Fibroblast of the aortic adventitia (primary cell): ENCODE data around the gene FKBP10. TPM values are rescaled to one million over a fixed set of nuclear protein-coding genes. Genes with fewer than 3 reads are reported as not detected.
"Not testable (repeated sequence)": the region's sequence is repeated elsewhere in the genome, so short reads cannot be mapped to it uniquely, and the experiment has no call there.

Source experiments
- DNase-seq: peaks from one replicate; pipeline ENCODE4 v3.0.0-alpha.2; 2010; ENCODE audit warnings: low read depth
- H3K4me3 ChIP-seq: 2 replicates; pipeline ENCODE4 v1.5.1; 2011; ENCODE audit warnings: low read depth, mild to moderate bottlenecking, control low read depth, low read length, moderate library complexity
- CTCF ChIP-seq: IDR thresholded peaks from 2 replicates; pipeline ENCODE4 v1.5.1; 2011; ENCODE audit warnings: mild to moderate bottlenecking, low read length, control low read depth, inconsistent platforms; ENCODE audit not compliant: insufficient read depth
- total RNA-seq: library from RNA; depleted of rRNA; stranded (reverse); fragments of >200 nt; gene quantifications from 2 replicates; pipeline ENCODE4 v1.2.3, GENCODE V29; 2012; ENCODE audit warnings: low replicate concordance

Gene FKBP10
- total RNA-seq, 1 donor = 270 TPM

GRCh38 chr17:41835800-41836549, 23.2 kb downstream of the FKBP10 start, which contains the start of gene NT5C3B:
TSS of gene NT5C3B (minus strand) at chr17:41836232. CDS start at chr17:41836193, 39 bp downstream.
- no peak for TF ChIP-seq CTCF
- DNase-seq = no peak
- H3K4me3 ChIP-seq = peak within 1 kb of the TSS; percentile 81

GRCh38 chr17:41836550-41837196, 23.9 kb downstream of the FKBP10 start:
- no peak for TF ChIP-seq CTCF
- H3K4me3 ChIP-seq = peak overlapping the region; percentile 81
- no peak for DNase-seq

GRCh38 chr17:41837761-41838538, 25.1 kb downstream of the FKBP10 start, which contains the start of gene KLHL10:
TSS of gene KLHL10 (plus strand) at chr17:41837825. CDS start at chr17:41837933, 108 bp downstream.
- no peak for TF ChIP-seq CTCF
- H3K4me3 ChIP-seq = no peak within 1 kb of the TSS
- DNase-seq = peak; percentile 17

GRCh38 chr17:41839448-41839847, 26.6 kb downstream of the FKBP10 start:
- H3K4me3 ChIP-seq, DNase-seq: not testable (repeated sequence)

DNA sequence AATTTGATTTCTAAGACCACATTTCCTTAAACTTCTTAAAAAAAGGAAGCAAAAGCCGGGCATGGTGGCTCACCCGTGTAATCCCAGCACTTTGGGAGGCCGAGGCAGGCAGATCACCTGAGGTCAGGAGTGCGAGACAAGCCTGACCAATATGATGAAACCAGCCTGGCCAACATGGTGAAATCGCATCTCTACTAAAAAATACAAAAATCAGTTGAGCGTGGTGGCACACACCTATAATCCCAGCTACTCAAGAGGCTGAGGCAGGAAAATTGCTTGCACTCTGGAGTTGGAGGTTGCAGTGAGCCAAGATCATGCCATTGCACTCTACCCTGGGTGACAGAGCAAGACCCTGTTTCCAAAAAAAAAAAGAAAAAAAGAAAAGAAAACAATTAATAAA, 28.0 kb downstream of the FKBP10 start:
- H3K4me3 ChIP-seq, DNase-seq: not testable (repeated sequence)

- no peak for TF ChIP-seq CTCF
- no peak overlapping the region for H3K4me3 ChIP-seq
- DNase-seq = no peak
Observed at GRCh38 chr17:41844971-41845370, 32.2 kb downstream of the FKBP10 start.

GRCh38 chr17:41848788-41849187, 36.0 kb downstream of the FKBP10 start:
- peak; percentile 13 for DNase-seq

More at GRCh38 chr17:41848788-41849187, 36.0 kb downstream of the FKBP10 start:
- H3K4me3 ChIP-seq = no peak overlapping the region
- no peak for TF ChIP-seq CTCF
